ENCODE measurements around the gene IFIT2.

The IFIT2 gene

GRCh38 chr10:89257581-89257980 is 44.3 kb upstream of the IFIT2 start:
- Histone ChIP-seq H3K4me3 (ENCODE audit: low read length, poor library complexity, severe bottlenecking) (no peak overlapping the region), H3K9me2 (replicated peaks; ENCODE audit: low read depth, low read length) (no peaks in the 10 kb centered on the region), H3K9ac (ENCODE audit: low read depth, low read length, poor library complexity, severe bottlenecking) (no peak overlapping the region), H2AFZ (ENCODE audit: low read length) (no peak overlapping the region), H3K36me3 (ENCODE audit: insufficient read depth, low read length) (no peaks in the 10 kb centered on the region), H3K4me1 (ENCODE audit: insufficient read depth, low read length, poor library complexity, severe bottlenecking) (peaks cover 4% of the 10 kb centered on the region), H3F3A (ENCODE audit: low read depth) (no peaks in the 10 kb centered on the region), H3K79me2 (ENCODE audit: insufficient read depth, low read length) (no peaks in the 10 kb centered on the region), H4K20me1 (ENCODE audit: insufficient read depth, low read length, poor library complexity, severe bottlenecking) (no peaks in the 10 kb centered on the region), H3K9me3 (ENCODE audit: insufficient read depth, low read depth, low read length) (no peaks in the 10 kb centered on the region; the same call in 1 of the 2 replicates), H3K27me3 (ENCODE audit: insufficient read depth, low read length, poor library complexity, severe bottlenecking) (no peaks in the 10 kb centered on the region), H3K4me2 (ENCODE audit: low read depth, low read length, poor library complexity, severe bottlenecking) (no peak overlapping the region)
- TF ChIP-seq EZH2phosphoT487 (IDR thresholded peaks at IDR 0.05; ENCODE audit: borderline replicate concordance) (no peak), CTCF (conservative IDR thresholded peaks at IDR 0.05; ENCODE audit: low read length) (no peak)

DNA sequence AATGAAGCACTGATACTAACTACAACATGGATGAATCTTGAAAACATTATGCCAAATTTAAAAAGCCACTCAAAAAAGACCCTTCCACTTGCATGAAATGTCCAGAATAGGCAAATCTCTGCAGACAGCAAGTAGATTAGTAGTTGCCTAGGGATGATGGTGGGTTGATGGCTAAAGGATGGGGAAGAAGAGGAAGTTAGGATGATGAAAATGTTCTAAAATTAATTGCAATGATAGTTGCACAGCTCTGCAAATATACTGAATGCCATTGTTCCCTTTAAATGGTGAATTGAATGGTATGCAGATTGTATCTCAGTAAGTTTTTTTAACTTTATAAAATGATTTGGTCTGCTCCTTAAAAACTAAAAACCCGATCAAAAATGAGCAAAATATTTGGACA is 43.0 kb upstream of the IFIT2 start:
- no peaks in the 10 kb centered on the region for H3K27me3 ChIP-seq (ENCODE audit: insufficient read depth, low read length, poor library complexity, severe bottlenecking)
- no peaks in the 10 kb centered on the region for H3F3A ChIP-seq (ENCODE audit: low read depth)
- no peaks in the 10 kb centered on the region; the same call in 1 of the 2 replicates for H3K9me3 ChIP-seq (ENCODE audit: insufficient read depth, low read depth, low read length)
- H3K4me1 ChIP-seq (ENCODE audit: insufficient read depth, low read length, poor library complexity, severe bottlenecking) = peaks cover 4% of the 10 kb centered on the region
- no peaks in the 10 kb centered on the region for H3K9me2 ChIP-seq (replicated peaks; ENCODE audit: low read depth, low read length)
- no peak overlapping the region for H3K4me2 ChIP-seq (ENCODE audit: low read depth, low read length, poor library complexity, severe bottlenecking)
- H3K4me3 ChIP-seq (ENCODE audit: low read length, poor library complexity, severe bottlenecking) = no peak overlapping the region
- no peaks in the 10 kb centered on the region for H3K79me2 ChIP-seq (ENCODE audit: insufficient read depth, low read length)
- no peak overlapping the region for H3K9ac ChIP-seq (ENCODE audit: low read depth, low read length, poor library complexity, severe bottlenecking)
- H4K20me1 ChIP-seq (ENCODE audit: insufficient read depth, low read length, poor library complexity, severe bottlenecking) = no peaks in the 10 kb centered on the region
- no peaks in the 10 kb centered on the region for H3K36me3 ChIP-seq (ENCODE audit: insufficient read depth, low read length)
- no peak for TF ChIP-seq EZH2phosphoT487 (IDR thresholded peaks at IDR 0.05; ENCODE audit: borderline replicate concordance)
- TF ChIP-seq CTCF (conservative IDR thresholded peaks at IDR 0.05; ENCODE audit: low read length) = no peak
- no peak overlapping the region for H2AFZ ChIP-seq (ENCODE audit: low read length)

DNA sequence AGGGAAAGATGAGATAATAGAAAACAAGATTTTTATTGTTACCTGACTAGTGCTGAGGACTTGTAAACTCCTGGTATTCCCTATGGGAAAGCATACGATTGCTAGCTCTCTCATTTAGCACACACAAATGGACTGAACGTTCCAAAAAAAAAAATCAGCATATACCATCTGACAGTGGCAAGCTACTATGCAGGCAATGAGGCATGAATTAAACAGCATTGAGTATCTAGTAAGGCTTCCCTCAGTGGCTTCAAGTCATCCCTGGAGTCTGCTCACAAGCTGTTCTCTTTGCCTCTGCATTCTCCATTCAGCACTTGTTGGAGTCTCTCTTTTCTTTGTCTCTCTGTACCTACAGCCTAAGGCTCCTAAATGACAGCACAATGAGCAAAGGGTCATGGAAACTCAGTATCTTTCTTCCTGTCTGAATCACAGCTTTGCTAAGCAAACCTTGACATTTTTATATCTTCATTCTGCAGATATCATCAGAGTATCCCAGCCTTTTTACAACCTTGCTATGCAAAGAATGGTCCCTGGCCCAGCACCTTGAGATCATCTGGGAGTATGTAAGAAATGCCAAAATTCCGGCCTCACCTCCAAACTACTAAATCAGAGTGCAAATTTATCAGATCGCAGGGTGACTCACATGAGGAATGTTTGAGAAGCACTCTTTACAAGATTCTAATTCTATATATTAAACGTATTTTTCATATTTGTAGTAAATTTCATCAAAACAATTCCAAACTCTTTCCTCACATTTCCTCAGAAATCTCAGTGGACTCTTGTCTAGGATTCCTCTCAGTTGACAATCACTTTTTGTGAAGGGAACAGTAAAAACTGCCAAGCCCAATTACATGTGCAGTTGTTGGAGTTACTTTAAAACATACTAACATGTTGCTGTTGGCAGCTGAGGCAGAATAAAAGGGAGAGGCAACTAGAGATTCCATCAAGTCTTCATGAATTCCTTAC is 39.5 kb upstream of the IFIT2 start:
- peaks cover 6% of the 10 kb centered on the region; the same call in 1 of the 2 replicates for H3K9me3 ChIP-seq (ENCODE audit: insufficient read depth, low read depth, low read length)
- no peak for TF ChIP-seq CTCF (conservative IDR thresholded peaks at IDR 0.05; ENCODE audit: low read length)
- TF ChIP-seq EZH2phosphoT487 (IDR thresholded peaks at IDR 0.05; ENCODE audit: borderline replicate concordance) = no peak
- no peaks in the 10 kb centered on the region for H3K9me2 ChIP-seq (replicated peaks; ENCODE audit: low read depth, low read length)
- H2AFZ ChIP-seq (ENCODE audit: low read length) = no peak overlapping the region
- no peaks in the 10 kb centered on the region for H3K27me3 ChIP-seq (ENCODE audit: insufficient read depth, low read length, poor library complexity, severe bottlenecking)
- no peaks in the 10 kb centered on the region for H3K36me3 ChIP-seq (ENCODE audit: insufficient read depth, low read length)
- no peaks in the 10 kb centered on the region for H3K79me2 ChIP-seq (ENCODE audit: insufficient read depth, low read length)
- no peak overlapping the region for H3K4me2 ChIP-seq (ENCODE audit: low read depth, low read length, poor library complexity, severe bottlenecking)
- no peak overlapping the region for H3K9ac ChIP-seq (ENCODE audit: low read depth, low read length, poor library complexity, severe bottlenecking)
- H3K4me3 ChIP-seq (ENCODE audit: low read length, poor library complexity, severe bottlenecking) = no peak overlapping the region
- no peaks in the 10 kb centered on the region for H3F3A ChIP-seq (ENCODE audit: low read depth)
- H3K4me1 ChIP-seq (ENCODE audit: insufficient read depth, low read length, poor library complexity, severe bottlenecking) = peaks cover 4% of the 10 kb centered on the region
- H4K20me1 ChIP-seq (ENCODE audit: insufficient read depth, low read length, poor library complexity, severe bottlenecking) = no peaks in the 10 kb centered on the region
